Measurements from ENCODE around the gene CCDC78.

- TF ChIP-seq CTCF (IDR thresholded peaks at IDR 0.05; ENCODE audit: insufficient read depth, low read length), result no peak
- TF ChIP-seq POLR2AphosphoS5 (IDR thresholded peaks at IDR 0.05; ENCODE audit: low read depth), result no peak
Observed at GRCh38 chr16:726188-726437, 130 bp downstream of the CCDC78 start.

All from HL-60 (cell line).